Peyer's patch (tissue), 4 donors: Measurements from ENCODE around the gene FCGR3B.
"Not testable (repeated sequence)": the region's sequence is repeated elsewhere in the genome, so short reads cannot be mapped to it uniquely, and the experiment has no call there.

Experiments used
- POLR2A ChIP-seq, 2 donors: fragments of 450-650 bp; IDR thresholded peaks; one replicate each; pipeline ENCODE4 v1.5.1; 2017; ENCODE audit warnings: antibody characterized with exemption in 2 of 2, mild to moderate bottlenecking in 2 of 2, moderate library complexity in 2 of 2
- TF ChIP-seq, protein P1 (sequence below), 6 experiments: fragments of 450-650 bp in 4 of 6; fragments of 200-600 bp in 2 of 6; sonication (generic) in 1 of 6; IDR thresholded peaks; one replicate each; pipeline ENCODE4 v1.5.1; 2017 to 2019; ENCODE audit warnings: antibody characterized with exemption in 6 of 6, mild to moderate bottlenecking in 3 of 6, moderate library complexity in 1 of 6

DNA sequence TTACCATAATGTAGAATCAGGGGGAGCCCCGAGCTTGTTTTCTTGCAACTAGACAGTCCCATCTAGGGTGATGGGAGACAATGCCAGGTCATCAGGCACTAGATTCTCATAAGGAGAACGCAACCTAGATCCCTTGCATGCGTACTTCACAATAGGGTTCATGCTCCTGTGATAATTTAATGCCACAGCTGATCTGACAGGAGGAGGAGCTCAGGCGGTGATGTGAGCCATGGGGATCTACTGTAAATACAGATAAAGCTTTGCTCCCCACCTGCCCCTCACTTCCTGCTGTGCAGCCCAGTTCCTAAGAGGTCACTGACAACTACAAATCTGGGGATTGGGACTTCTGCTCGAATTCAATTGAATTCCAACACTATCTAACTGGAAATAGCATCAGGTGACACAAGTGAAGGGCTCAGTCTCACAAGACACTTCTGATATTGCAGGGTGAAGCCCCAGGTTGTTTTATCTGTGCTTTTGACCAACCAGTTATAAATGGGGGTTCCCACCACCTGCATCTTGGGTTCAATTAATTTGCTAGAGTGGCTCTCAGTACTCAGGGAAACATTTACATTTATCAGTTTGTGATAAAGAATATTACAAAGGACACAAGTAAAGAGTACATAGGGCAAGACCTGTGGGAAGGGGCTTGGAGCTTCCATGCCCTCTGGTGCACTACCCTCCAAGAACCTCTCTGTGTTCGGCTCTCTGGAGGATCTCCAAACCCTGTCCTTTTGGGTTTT lies 7.4 kb upstream of the FCGR3B start:
- TF ChIP-seq, protein P1, sequence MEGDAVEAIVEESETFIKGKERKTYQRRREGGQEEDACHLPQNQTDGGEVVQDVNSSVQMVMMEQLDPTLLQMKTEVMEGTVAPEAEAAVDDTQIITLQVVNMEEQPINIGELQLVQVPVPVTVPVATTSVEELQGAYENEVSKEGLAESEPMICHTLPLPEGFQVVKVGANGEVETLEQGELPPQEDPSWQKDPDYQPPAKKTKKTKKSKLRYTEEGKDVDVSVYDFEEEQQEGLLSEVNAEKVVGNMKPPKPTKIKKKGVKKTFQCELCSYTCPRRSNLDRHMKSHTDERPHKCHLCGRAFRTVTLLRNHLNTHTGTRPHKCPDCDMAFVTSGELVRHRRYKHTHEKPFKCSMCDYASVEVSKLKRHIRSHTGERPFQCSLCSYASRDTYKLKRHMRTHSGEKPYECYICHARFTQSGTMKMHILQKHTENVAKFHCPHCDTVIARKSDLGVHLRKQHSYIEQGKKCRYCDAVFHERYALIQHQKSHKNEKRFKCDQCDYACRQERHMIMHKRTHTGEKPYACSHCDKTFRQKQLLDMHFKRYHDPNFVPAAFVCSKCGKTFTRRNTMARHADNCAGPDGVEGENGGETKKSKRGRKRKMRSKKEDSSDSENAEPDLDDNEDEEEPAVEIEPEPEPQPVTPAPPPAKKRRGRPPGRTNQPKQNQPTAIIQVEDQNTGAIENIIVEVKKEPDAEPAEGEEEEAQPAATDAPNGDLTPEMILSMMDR (IDR thresholded peaks at IDR 0.05), result not testable (repeated sequence)
- not testable (repeated sequence) for TF ChIP-seq POLR2A (IDR thresholded peaks at IDR 0.05)
